Ishikawa (cell line): ENCODE data around the gene RAB27B.

Source experiments
- CEBPB ChIP-seq: IDR thresholded peaks from 2 replicates; pipeline ENCODE4 v1.6.1; 2012
- EP300 ChIP-seq: IDR thresholded peaks from 2 replicates; pipeline ENCODE4 v1.6.1; 2012; ENCODE audit warnings: borderline replicate concordance
- MAX ChIP-seq: IDR thresholded peaks from 2 replicates; pipeline ENCODE4 v1.6.1; 2012
- NFIC ChIP-seq: IDR thresholded peaks from 2 replicates; pipeline ENCODE4 v1.6.1; 2012
- RAD21 ChIP-seq: IDR thresholded peaks from 2 replicates; pipeline ENCODE4 v1.6.1; 2012; ENCODE audit warnings: low read depth
- TAF1 ChIP-seq: IDR thresholded peaks from 2 replicates; pipeline ENCODE4 v1.6.1; 2012; ENCODE audit warnings: low read depth, mild to moderate bottlenecking
- TEAD4 ChIP-seq: IDR thresholded peaks from 2 replicates; pipeline ENCODE4 v1.6.1; 2012
- TF ChIP-seq, protein P1 (sequence below): IDR thresholded peaks from 2 replicates; pipeline ENCODE4 v1.6.1; 2012

GRCh38 chr18:54860941-54861340 is 32.7 kb downstream of the RAB27B start:
- TF ChIP-seq TAF1 (no peak), CEBPB (no peak), NFIC (no peak), RAD21 (no peak), EP300 (no peak), TEAD4 (no peak), MAX (no peak)
- TF ChIP-seq, protein P1, sequence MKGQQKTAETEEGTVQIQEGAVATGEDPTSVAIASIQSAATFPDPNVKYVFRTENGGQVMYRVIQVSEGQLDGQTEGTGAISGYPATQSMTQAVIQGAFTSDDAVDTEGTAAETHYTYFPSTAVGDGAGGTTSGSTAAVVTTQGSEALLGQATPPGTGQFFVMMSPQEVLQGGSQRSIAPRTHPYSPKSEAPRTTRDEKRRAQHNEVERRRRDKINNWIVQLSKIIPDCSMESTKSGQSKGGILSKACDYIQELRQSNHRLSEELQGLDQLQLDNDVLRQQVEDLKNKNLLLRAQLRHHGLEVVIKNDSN, result no peak
